Fibroblast of villous mesenchyme (primary cell): Measurements from ENCODE around the gene RANBP3. TPM values are rescaled to one million over a fixed set of nuclear protein-coding genes. Genes with fewer than 3 reads are reported as not detected.

Source experiments
- DNase-seq: peaks from one replicate; pipeline ENCODE4 v3.0.0-alpha.2; 2010; ENCODE audit warnings: low read depth
- H3K4me3 ChIP-seq: 2 replicates; pipeline ENCODE4 v1.5.1; 2011; ENCODE audit warnings: low read depth, mild to moderate bottlenecking, low read length
- total RNA-seq: library from RNA; depleted of rRNA; stranded (reverse); fragments of >200 nt; gene quantifications from 2 replicates; pipeline ENCODE4 v1.2.3, GENCODE V29; 2012
- TF ChIP-seq, protein P1 (sequence below): IDR thresholded peaks from 2 replicates; pipeline ENCODE4 v1.5.1; 2012; ENCODE audit warnings: low read depth, mild to moderate bottlenecking, low read length; ENCODE audit not compliant: insufficient read depth

RANBP3 gene
- total RNA-seq, 1 donor = 45.8 TPM

DNA sequence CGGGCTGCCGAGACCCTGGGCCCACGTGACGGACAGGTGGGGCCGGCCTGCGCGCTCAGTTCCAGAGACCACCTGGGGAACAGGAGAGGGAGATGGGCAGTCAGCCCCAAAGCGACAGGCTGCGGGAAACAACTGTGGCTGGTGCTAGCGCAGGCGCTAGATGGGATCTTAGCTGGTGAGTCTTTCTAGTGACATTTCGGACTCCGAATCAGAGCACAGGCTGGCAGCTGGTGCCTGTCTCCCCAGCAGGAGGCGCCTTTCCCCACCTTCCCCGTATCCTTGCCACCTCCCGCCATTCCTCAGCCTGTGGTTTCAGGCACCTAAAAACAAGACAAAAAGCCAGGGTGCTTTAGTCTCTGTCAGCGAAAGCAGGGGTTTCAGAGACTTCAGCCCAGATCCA is 19.4 kb upstream of the RANBP3 start:
- DNase-seq = no peak
- no peak overlapping the region for H3K4me3 ChIP-seq
- TF ChIP-seq, protein P1, sequence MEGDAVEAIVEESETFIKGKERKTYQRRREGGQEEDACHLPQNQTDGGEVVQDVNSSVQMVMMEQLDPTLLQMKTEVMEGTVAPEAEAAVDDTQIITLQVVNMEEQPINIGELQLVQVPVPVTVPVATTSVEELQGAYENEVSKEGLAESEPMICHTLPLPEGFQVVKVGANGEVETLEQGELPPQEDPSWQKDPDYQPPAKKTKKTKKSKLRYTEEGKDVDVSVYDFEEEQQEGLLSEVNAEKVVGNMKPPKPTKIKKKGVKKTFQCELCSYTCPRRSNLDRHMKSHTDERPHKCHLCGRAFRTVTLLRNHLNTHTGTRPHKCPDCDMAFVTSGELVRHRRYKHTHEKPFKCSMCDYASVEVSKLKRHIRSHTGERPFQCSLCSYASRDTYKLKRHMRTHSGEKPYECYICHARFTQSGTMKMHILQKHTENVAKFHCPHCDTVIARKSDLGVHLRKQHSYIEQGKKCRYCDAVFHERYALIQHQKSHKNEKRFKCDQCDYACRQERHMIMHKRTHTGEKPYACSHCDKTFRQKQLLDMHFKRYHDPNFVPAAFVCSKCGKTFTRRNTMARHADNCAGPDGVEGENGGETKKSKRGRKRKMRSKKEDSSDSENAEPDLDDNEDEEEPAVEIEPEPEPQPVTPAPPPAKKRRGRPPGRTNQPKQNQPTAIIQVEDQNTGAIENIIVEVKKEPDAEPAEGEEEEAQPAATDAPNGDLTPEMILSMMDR = no peak

DNA sequence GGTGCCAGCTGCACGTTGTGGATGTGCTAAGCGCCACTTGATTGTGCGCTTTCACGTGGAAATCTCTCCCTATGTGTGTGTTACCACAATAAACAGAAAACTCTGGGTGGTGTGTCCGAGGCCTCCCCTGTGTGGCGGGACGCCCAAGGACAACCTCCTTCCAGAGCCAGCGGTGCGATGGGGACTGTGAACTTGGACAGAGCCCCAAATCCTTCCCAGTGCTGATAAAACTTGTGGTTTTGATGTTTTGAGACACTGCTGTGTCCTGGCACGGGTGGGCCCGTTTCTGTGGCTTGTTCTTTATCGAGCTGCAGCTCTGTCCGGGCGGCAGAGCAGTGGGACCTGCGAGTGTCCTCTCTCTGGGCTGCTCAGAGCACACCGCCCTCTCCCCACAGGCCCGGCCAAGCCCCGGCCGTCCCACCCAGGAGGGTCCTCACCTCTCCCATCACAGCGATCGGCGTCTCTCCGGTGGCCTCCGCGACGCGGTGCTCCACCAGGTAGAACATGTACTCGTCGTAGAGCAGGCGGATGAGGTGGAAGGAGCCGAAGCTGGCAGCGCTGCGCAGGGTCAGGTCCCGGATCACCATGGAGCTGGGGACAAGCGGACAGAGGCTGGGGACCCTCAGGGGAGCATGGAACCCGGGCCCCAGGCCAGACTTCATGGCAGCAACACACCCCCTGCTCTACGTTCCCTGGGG is 18.8 kb upstream of the RANBP3 start:
- TF ChIP-seq, protein P1 = no peak
- DNase-seq = no peak

DNA sequence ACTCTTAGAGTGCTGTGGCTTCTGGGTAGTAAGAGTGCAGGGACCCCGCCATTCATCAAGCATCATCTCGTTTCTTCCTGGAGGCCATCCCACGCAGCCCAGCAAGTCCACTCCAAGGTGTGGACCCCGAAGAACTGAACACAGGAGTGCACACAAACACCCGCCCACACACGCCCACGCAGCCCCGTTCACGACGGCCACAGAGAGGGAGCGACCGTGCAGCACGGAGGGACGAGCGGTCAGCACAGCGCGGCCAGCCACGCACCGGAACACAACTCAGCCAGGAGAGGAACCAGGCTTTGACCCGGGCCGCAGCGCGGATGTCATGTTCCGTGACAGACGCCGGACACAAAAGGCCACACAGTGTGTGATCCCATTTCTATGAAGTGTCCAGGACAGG is 18.2 kb upstream of the RANBP3 start:
- TF ChIP-seq, protein P1 = no peak
- H3K4me3 ChIP-seq = no peak overlapping the region
- no peak for DNase-seq

More for the DNA sequence above, 18.8 kb upstream of the RANBP3 start:
- no peak overlapping the region for H3K4me3 ChIP-seq

DNA sequence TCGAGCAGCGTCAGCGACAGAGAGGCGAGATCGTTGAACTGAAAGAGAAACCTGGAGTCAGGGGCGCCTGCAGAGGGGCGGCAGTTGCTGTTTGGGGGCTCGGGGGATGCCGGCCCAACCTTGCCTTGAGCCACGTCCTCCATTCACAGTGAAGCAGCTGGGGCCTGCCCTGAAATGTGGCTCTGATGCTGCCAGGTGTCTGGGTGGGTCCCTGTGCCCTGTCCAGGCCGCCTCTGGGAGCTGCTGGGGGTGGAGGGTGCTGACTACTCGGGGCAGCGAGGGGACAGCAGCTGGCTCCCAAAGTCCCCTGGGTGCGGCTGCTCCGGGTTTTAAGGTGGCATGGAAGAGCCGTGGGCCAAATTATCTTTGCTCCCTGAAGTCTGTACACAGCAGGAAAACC is 17.7 kb upstream of the RANBP3 start:
- DNase-seq = no peak
- TF ChIP-seq, protein P1 = no peak
- no peak overlapping the region for H3K4me3 ChIP-seq

DNA sequence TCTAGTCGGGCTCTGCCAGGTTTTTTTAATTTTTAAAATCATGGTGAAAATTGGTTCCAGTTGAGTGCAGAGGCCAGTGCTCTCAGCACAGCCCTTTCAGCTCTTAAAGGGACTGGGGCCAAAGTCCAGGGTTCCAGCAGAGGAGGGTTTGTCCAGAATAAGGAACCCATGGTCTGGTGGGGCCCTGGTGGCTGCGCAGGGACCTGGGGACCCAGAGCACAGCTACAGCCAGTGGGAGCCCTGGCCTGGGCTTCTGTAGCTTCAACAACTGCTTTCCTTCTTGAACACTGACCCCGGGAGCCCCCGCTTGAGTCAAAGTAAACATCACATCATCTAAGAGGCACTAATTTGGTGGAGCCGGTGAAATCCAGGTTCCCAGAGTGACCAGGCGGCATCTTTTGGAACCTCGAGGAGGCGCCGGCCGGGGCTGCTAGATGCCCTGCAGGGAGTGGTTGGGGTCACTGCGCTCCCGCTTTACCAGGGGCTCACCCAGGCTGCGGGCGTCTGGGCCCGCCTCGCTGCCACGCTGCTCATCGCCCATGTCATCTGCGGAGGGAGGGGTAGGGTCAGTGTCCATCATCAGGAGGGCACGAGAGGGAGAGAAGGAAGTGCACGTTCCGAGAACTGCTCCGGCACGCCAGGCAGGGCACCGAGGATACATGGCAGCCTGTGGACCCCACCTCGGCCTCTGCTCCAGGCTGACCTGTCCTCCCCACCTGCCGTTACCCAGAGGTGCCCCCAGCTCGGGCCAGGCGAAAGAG is 16.6 kb upstream of the RANBP3 start:
- TF ChIP-seq, protein P1 = no peak
- H3K4me3 ChIP-seq = no peak overlapping the region

DNA sequence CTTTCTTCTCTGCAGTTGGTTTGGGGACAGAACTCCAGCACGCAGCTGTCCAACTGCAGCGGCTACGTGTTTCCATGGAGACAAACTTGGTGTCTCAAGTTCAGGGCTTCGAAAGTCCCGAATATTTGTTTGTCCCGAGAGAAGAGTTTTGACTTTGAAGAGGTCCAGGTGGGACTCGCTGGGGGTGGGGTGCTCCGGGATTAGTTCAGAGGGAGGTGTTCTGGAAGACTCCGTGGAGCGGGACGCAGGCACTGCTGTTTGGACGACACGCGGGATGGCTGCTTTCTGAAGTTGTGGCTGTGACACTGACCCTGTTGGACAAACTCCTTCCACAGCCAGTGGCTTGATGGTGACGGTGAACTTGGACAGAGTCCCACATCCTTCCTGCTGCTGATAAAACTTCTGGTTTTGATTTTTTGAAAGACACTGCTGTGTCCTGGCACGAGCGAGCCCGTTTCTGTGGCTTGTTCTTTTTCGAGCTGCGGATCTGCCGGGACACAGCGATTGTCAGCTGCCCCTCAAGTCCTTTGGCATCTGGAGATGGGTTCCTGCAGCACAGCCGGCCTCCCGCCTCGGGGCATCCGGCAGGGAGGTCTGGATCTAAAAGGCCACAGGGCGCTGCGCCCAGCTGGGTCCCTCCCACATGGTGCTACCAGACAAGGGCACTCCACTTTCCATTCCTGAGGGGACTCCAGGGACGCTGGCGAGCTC is 15.9 kb upstream of the RANBP3 start:
- DNase-seq = no peak
- TF ChIP-seq, protein P1 = no peak
- H3K4me3 ChIP-seq = no peak overlapping the region

More for the DNA sequence above, 16.6 kb upstream of the RANBP3 start:
- DNase-seq = no peak
